Mucosa of descending colon (tissue), 3 donors: ENCODE results near the gene LRBA. TPM values are rescaled to one million over a fixed set of nuclear protein-coding genes. Genes with fewer than 3 reads are reported as not detected.

ENCODE experiments used
- ATAC-seq: fragments of 200-7000 bp; cut with Tn5 transposase; one replicate; pipeline ENCODE4 v1.9.1; 2020; ENCODE audit warnings: mild to moderate bottlenecking, moderate library complexity
- DNase-seq, 3 donors: peaks; one replicate each; pipeline ENCODE4 v3.0.0-alpha.2; 2020
- H3K36me3 ChIP-seq: fragments of 200-600 bp; one replicate; pipeline ENCODE4 v1.8.0; 2021; ENCODE audit warnings: low read depth, mild to moderate bottlenecking
- H3K4me1 ChIP-seq: fragments of 200-600 bp; one replicate; pipeline ENCODE4 v1.8.0; 2021; ENCODE audit warnings: low read depth, mild to moderate bottlenecking
- H3K4me3 ChIP-seq: fragments of 200-600 bp; one replicate; pipeline ENCODE4 v1.8.0; 2021; ENCODE audit warnings: mild to moderate bottlenecking
- H3K9me3 ChIP-seq: fragments of 200-600 bp; one replicate; pipeline ENCODE4 v1.8.0; 2021; ENCODE audit warnings: mild to moderate bottlenecking
- intact Hi-C, 2 donors: fragments of 100-400 bp; cut with DNase I in 1 of 2; cut with micrococcal nuclease in 1 of 2; formaldehyde crosslinking; loops; one replicate each; pipeline versions ENCODE4 v1.11.0 to v1.11.1; 2022; cut with DNase I, micrococcal nuclease
- total RNA-seq, 3 donors: library from RNA; stranded (reverse); fragmentation: NEBNext Ultra II Directional in 2 of 3; extraction: Animal tissue kit (Norgen Biotek cat#: 25700) in 2 of 3; gene quantifications; one replicate each; pipeline versions ENCODE4 v1.2.1 to v1.2.4, GENCODE V29; 2021 to 2023
- TF ChIP-seq, protein P1 (sequence below): fragments of 200-600 bp; IDR thresholded peaks from one replicate; pipeline ENCODE4 v1.8.0; 2022; ENCODE audit warnings: antibody characterized with exemption, mild to moderate bottlenecking
- donor health status: DM: no; HTN: no; CAD: no; lungs with moderate emphysema.
- donor health status: DM: no; HTN: no; CAD: no.
- donor health status: DM: no; HTN: yes; CAD: no.

Gene LRBA
- total RNA-seq, 3 donors from 2014 or later = 69.8 to 98.4 (median 76.2) TPM

DNA sequence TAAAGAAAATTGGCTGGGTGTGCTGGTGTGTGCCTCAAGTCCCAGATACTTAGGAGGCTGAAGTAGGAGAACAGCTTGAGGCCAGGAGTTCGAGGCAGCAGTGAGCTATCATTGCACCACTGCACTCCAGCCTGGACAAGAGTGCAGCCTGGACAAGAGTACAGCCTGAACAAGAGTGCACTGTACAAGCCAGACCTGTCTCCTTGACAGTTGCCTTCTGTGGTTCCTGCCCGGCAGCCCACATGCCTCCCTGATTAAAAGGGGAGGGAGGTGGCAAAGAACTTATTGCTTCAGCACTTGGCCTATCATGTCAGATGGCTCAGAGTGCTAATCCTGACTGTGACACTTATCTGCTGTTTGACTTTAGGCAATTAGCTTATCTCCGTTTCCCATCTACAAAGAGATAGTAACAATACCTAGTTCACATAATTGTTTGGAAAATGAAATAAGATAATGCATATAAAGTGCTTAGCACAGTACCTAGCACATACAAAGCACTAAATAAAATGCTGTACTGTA lies 687.8 kb downstream of the LRBA start:
- no peak for DNase-seq
- TF ChIP-seq, protein P1, sequence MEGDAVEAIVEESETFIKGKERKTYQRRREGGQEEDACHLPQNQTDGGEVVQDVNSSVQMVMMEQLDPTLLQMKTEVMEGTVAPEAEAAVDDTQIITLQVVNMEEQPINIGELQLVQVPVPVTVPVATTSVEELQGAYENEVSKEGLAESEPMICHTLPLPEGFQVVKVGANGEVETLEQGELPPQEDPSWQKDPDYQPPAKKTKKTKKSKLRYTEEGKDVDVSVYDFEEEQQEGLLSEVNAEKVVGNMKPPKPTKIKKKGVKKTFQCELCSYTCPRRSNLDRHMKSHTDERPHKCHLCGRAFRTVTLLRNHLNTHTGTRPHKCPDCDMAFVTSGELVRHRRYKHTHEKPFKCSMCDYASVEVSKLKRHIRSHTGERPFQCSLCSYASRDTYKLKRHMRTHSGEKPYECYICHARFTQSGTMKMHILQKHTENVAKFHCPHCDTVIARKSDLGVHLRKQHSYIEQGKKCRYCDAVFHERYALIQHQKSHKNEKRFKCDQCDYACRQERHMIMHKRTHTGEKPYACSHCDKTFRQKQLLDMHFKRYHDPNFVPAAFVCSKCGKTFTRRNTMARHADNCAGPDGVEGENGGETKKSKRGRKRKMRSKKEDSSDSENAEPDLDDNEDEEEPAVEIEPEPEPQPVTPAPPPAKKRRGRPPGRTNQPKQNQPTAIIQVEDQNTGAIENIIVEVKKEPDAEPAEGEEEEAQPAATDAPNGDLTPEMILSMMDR = no peak
- ATAC-seq = no peak
- no peaks in the 10 kb centered on the region for H3K36me3 ChIP-seq
- intact Hi-C loops = no loop called here
- H3K4me3 ChIP-seq = no peak overlapping the region
- H3K9me3 ChIP-seq = no peaks in the 10 kb centered on the region
- no peaks in the 10 kb centered on the region for H3K4me1 ChIP-seq

DNA sequence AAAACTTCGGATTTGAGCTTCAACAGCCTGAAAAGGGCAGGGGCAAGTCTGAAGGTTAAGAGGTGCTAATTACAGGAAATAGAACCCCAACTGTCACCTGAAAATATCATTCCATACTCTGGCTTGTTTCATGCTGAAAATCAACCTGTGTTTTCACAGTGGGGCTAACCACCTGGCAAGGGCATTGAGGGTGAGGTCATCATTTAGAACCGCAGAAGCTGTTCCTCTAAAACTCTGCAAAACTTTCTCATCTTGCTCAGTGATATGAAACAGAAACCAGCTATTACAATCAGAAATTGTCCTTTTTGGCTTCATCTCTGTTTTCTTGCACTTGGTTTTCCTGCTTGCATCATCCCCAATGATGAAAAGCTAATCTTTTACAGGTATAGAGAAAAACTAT lies 689.2 kb downstream of the LRBA start:
- ATAC-seq (no peak), DNase-seq (no peak)
- intact Hi-C loops = no loop called here
- H3K4me1 ChIP-seq = no peaks in the 10 kb centered on the region
- no peaks in the 10 kb centered on the region for H3K9me3 ChIP-seq
- H3K36me3 ChIP-seq = no peaks in the 10 kb centered on the region
- TF ChIP-seq, protein P1 = no peak
- no peak overlapping the region for H3K4me3 ChIP-seq

DNA sequence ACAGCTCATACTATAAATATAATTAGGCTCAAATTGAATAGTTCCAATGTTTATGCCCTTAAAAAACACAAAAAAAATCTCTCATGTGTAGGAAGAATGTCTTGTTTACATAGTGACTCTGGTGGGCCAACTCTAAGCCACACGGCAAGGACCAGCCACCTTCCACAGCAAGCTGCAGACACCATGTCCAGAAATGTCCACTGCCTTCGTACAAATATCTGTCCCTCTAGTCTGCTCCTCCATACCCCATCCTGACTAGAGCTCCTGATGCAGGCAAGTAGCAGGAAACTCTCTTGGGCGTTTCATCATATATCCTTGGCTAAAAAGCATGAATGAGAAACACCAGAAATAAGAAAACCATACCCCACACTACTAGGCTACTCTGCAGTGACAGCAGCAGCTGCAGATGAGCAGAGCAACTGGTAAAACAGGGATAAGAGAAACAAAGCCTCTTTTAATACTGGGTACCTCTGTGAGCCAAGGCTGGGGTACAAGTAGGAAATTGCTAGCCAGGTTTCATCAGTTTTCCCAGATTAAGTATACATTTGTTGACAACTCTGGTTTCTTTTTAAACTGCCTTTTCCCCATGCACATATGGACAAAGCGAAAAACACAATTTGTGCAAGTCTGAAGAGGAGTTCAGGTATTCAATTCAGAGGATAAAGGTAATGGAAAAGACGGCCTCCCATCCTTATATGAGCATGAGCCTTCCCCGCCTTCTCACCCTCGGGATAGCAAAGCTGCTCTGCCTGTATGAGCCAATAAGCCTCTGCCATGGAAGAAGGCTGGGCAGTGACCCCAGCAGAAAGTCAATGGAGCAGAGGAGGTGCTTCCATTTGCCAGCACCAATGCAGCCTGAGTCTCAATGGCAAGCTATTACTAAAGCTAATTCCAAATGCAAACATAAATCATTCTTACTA lies 691.4 kb downstream of the LRBA start:
- Histone ChIP-seq H3K9me3 (no peaks in the 10 kb centered on the region), H3K4me3 (no peak overlapping the region), H3K36me3 (no peaks in the 10 kb centered on the region), H3K4me1 (no peaks in the 10 kb centered on the region)
- DNase-seq (no peak), ATAC-seq (no peak)
- TF ChIP-seq, protein P1 = no peak
- intact Hi-C loops = no loop called here

DNA sequence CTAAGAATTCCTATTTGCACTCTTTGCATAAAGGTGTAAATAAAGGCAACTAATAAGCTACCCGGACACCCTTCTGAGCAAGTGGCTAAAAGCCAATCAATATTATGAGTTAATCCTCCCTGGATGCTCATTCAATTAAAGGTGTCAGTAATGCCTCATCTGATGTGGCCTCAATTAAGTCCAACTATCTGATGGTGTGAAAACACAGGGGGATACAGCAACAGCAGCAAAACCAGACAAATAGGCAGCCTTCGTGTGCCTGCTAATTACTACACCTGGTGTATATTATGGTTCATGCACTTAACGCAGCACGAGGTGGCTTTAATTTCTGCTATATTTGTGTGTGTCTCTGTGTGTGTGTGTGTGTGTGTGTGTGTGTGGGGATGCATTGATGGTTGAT lies 692.4 kb downstream of the LRBA start:
- Histone ChIP-seq H3K36me3 (no peaks in the 10 kb centered on the region), H3K9me3 (no peaks in the 10 kb centered on the region), H3K4me1 (no peaks in the 10 kb centered on the region), H3K4me3 (no peak overlapping the region)
- TF ChIP-seq, protein P1 = no peak
- intact Hi-C loops = no loop called here
- DNase-seq = no peak
- no peak for ATAC-seq

DNA sequence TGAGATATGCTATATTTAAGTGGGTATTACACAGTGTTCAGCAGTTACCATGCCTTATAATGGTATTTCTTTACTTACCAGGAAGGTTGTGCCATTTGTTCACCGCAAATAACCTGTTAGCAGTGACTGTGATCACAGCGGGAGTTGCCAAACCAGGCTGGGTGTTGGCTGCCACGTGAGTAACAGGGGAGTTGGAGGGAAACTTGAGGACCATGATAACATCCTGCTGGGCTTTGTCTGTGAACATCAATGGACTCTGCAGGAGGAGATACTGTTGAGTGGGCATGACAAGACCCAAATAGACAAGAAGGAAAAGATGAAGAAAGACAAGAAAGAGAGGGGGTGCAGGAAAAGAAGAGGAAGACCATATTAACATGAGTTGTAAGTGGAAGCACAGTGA lies 694.0 kb downstream of the LRBA start:
- no peak for ATAC-seq
- intact Hi-C loops = no loop called here
- DNase-seq = no peak

More for the DNA sequence above, 694.0 kb downstream of the LRBA start:
- no peaks in the 10 kb centered on the region for H3K36me3 ChIP-seq
- H3K9me3 ChIP-seq = no peaks in the 10 kb centered on the region
- H3K4me1 ChIP-seq = no peaks in the 10 kb centered on the region
- H3K4me3 ChIP-seq = no peak overlapping the region
- TF ChIP-seq, protein P1 = no peak
